HepG2 (cell line): Measurements from ENCODE around the gene GFY. TPM values are rescaled to one million over a fixed set of nuclear protein-coding genes. Genes with fewer than 3 reads are reported as not detected.

Experiments
- FOXA3 ChIP-seq: IDR thresholded peaks from 2 replicates; pipeline ENCODE4 v1.6.1; 2016; ENCODE audit warnings: missing genetic modification reagents, missing compliant biosample characterization
- MAZ ChIP-seq, 2 experiments: sonication (generic) in 1 of 2; formaldehyde crosslinking in 1 of 2; IDR thresholded peaks; 2 replicates each; pipeline versions ENCODE4 v1.5.0 to v1.6.1; 2012 to 2020; ENCODE audit warnings: low read depth in 2 of 2, mild to moderate bottlenecking in 2 of 2, borderline replicate concordance in 1 of 2, improper control_type of control experiment in 1 of 2, low read length in 1 of 2, missing genetic modification reagents in 1 of 2, moderate library complexity in 1 of 2
- NR2F1 ChIP-seq, 2 experiments: fragments of 450-650 bp in 1 of 2; formaldehyde crosslinking in 1 of 2; IDR thresholded peaks; 2 replicates each; pipeline versions ENCODE4 v1.5.0 to v1.6.1; 2016 to 2020; ENCODE audit warnings: mild to moderate bottlenecking in 1 of 2, missing compliant biosample characterization in 1 of 2, missing genetic modification reagents in 1 of 2, moderate library complexity in 1 of 2
- PHF20 ChIP-seq: sonication (generic); formaldehyde crosslinking; IDR thresholded peaks from 2 replicates; pipeline ENCODE4 v1.5.0; 2020; ENCODE audit warnings: mild to moderate bottlenecking, missing genetic modification reagents
- RBFOX2 ChIP-seq: fragments of 200-400 bp; formaldehyde crosslinking; IDR thresholded peaks from 2 replicates; pipeline ENCODE4 v1.6.1; 2017; ENCODE audit warnings: low read depth, mild to moderate bottlenecking, low read length
- RFX5 ChIP-seq: IDR thresholded peaks from 2 replicates; pipeline ENCODE4 v1.6.1; 2011; ENCODE audit warnings: low read depth, low read length, improper control_type of control experiment
- RNF2 ChIP-seq: fragments of 450-650 bp; conservative IDR thresholded peaks from 2 replicates; pipeline ENCODE4 v1.6.1; 2016; ENCODE audit warnings: low read depth
- SAP130 ChIP-seq: IDR thresholded peaks from 2 replicates; pipeline ENCODE4 v1.6.1; 2016; ENCODE audit warnings: low read depth
- STAG1 ChIP-seq: sonication (generic); formaldehyde crosslinking; IDR thresholded peaks from 2 replicates; pipeline ENCODE4 v1.4.0; 2020; ENCODE audit warnings: missing genetic modification reagents
- U2AF2 ChIP-seq: fragments of 200-400 bp; formaldehyde crosslinking; IDR thresholded peaks from 2 replicates; pipeline ENCODE4 v1.6.1; 2017; ENCODE audit warnings: low read depth, mild to moderate bottlenecking, low read length
- YEATS4 ChIP-seq: sonication (generic); formaldehyde crosslinking; IDR thresholded peaks from 2 replicates; pipeline ENCODE4 v1.4.0; 2020; ENCODE audit warnings: missing genetic modification reagents, borderline replicate concordance
- ZBTB7B ChIP-seq: sonication (generic); formaldehyde crosslinking; IDR thresholded peaks from 2 replicates; pipeline ENCODE4 v1.4.0; 2020; ENCODE audit warnings: missing genetic modification reagents
- ZFP90 ChIP-seq: sonication (generic); formaldehyde crosslinking; IDR thresholded peaks from 2 replicates; pipeline ENCODE4 v1.8.0; 2022; ENCODE audit warnings: missing genetic modification reagents, mild to moderate bottlenecking, inconsistent platforms, borderline replicate concordance
- ZNF264 ChIP-seq: sonication (generic); formaldehyde crosslinking; IDR thresholded peaks from 2 replicates; pipeline ENCODE4 v1.4.0; 2020; ENCODE audit warnings: missing genetic modification reagents
- ZNF343 ChIP-seq: sonication (generic); formaldehyde crosslinking; IDR thresholded peaks from 2 replicates; pipeline ENCODE4 v1.4.0; 2020; ENCODE audit warnings: mild to moderate bottlenecking, missing genetic modification reagents
- ZNF510 ChIP-seq: sonication (generic); formaldehyde crosslinking; IDR thresholded peaks from 2 replicates; pipeline ENCODE4 v1.4.0; 2020; ENCODE audit warnings: low read depth, mild to moderate bottlenecking, missing genetic modification reagents
- ZNF713 ChIP-seq: sonication (generic); formaldehyde crosslinking; IDR thresholded peaks from 2 replicates; pipeline ENCODE4 v1.4.0; 2020; ENCODE audit warnings: mild to moderate bottlenecking, missing genetic modification reagents
- ZNF839 ChIP-seq: sonication (generic); formaldehyde crosslinking; IDR thresholded peaks from 2 replicates; pipeline ENCODE4 v1.4.0; 2020; ENCODE audit warnings: missing genetic modification reagents, mild to moderate bottlenecking, borderline replicate concordance
- polyA plus RNA-seq, 8 experiments: library from polyadenylated mRNA; depleted of rRNA in 3 of 8; stranded (reverse) in 7 of 8; unstranded in 1 of 8; fragments of >200 nt; fragmentation: Illumina TruSeq in 4 of 8; extraction: Trizol in 4 of 8; gene quantifications; 2 replicates each; pipeline versions ENCODE4 v1.2.1 to v1.2.3, GENCODE V29; 2011 to 2016; ENCODE audit warnings: low read depth in 4 of 8, missing spikeins in 1 of 8, mixed read lengths in 1 of 8; ENCODE audit not compliant: insufficient read depth in 1 of 8
- total RNA-seq, 5 experiments: library from RNA; depleted of rRNA; stranded (reverse); fragments of >200 nt; fragmentation: Illumina TruSeq; extraction: Trizol; gene quantifications; 2 replicates each; pipeline ENCODE4 v1.2.3, GENCODE V29; 2016; ENCODE audit warnings: low read depth in 1 of 5
- TF ChIP-seq, protein P1 (sequence below): sonication (generic); formaldehyde crosslinking; IDR thresholded peaks from 2 replicates; pipeline ENCODE4 v1.4.0; 2020; ENCODE audit warnings: missing genetic modification reagents, borderline replicate concordance
- TF ChIP-seq, protein P2 (sequence below): sonication (generic); formaldehyde crosslinking; IDR thresholded peaks from 2 replicates; pipeline ENCODE4 v1.4.0; 2020; ENCODE audit warnings: mild to moderate bottlenecking, missing genetic modification reagents

The GFY gene
- total and polyA plus RNA-seq, 2 of the 13 experiments (the other 11 are each of a cell fraction or from before 2014, with no cell fraction given): not detected

DNA sequence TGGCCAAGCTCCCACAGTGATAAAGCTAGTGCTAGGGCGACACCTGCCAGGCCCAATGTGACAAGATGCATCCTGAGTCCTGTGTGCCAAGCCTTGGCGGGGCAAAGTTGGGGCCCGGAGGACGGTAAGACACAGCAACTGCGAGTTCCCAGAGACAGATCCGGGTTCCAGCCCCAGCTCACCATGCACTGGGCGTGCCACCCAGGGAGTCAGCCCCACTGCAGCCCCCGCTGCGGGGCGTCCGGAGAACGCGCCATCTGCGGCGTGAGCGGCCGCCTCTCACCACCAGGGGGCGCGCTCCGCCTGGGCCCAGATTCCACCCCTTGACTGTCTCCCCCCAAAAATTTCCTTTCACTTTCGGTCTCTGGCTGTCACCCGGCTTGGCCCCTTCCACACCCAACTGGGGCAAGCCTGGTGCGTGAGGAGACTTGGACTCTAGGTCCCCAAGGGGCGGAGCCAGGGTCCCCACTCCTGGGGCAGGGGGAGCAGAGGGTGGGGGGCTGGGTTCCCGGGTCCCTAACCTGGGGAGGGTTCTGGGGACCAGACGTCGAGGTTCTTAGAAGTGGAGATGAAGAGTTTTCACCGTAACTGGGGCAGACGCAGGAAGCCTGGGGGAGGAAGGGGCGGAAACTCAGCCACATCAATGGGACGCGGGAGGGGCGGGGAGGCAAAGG is 48.8 kb downstream of the GFY start, which contains the start of gene FLT3LG (continued):
- TF ChIP-seq ZBTB7B (peak; percentile 78), ZNF713 (CRISPR knock-in tag) (peak; percentile 75; the same call in 1 of the 2 replicates), ZNF510 (CRISPR knock-in tag) (no peak), PHF20 (CRISPR knock-in tag) (0 out of 2 replicates have a peak, but pooled peaks have one; percentile 9), ZNF343 (CRISPR knock-in tag) (0 out of 2 replicates have a peak, but pooled peaks have one; percentile 38), SAP130 (peak; percentile 60), ZNF839 (CRISPR knock-in tag) (0 out of 2 replicates have a peak, but pooled peaks have one; percentile 36), STAG1 (CRISPR knock-in tag) (peak; percentile 35; the same call in 1 of the 2 replicates), RBFOX2 (0 out of 2 replicates have a peak, but pooled peaks have one; percentile 29), U2AF2 (no peak), RNF2 (peak; percentile 37; the same call in 1 of the 2 replicates), NR2F1 (CRISPR knock-in tag; IDR thresholded peaks at IDR 0.05) (no peak), RFX5 (no peak), MAZ (IDR thresholded peaks at IDR 0.05; ENCODE audit: borderline replicate concordance, low read depth, low read length) (0 out of 2 replicates have a peak, but pooled peaks have one; percentile 21), MAZ (CRISPR knock-in tag; IDR thresholded peaks at IDR 0.05; ENCODE audit: low read depth) (peak; percentile 65), FOXA3 (CRISPR knock-in tag) (no peak), ZFP90 (no peak), ZNF264 (CRISPR knock-in tag) (no peak), YEATS4 (CRISPR knock-in tag) (no peak)
- TF ChIP-seq, protein P1, sequence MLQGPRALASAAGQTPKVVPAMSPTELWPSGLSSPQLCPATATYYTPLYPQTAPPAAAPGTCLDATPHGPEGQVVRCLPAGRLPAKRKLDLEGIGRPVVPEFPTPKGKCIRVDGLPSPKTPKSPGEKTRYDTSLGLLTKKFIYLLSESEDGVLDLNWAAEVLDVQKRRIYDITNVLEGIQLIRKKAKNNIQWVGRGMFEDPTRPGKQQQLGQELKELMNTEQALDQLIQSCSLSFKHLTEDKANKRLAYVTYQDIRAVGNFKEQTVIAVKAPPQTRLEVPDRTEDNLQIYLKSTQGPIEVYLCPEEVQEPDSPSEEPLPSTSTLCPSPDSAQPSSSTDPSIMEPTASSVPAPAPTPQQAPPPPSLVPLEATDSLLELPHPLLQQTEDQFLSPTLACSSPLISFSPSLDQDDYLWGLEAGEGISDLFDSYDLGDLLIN (CRISPR knock-in tag): no peak
- TF ChIP-seq, protein P2, sequence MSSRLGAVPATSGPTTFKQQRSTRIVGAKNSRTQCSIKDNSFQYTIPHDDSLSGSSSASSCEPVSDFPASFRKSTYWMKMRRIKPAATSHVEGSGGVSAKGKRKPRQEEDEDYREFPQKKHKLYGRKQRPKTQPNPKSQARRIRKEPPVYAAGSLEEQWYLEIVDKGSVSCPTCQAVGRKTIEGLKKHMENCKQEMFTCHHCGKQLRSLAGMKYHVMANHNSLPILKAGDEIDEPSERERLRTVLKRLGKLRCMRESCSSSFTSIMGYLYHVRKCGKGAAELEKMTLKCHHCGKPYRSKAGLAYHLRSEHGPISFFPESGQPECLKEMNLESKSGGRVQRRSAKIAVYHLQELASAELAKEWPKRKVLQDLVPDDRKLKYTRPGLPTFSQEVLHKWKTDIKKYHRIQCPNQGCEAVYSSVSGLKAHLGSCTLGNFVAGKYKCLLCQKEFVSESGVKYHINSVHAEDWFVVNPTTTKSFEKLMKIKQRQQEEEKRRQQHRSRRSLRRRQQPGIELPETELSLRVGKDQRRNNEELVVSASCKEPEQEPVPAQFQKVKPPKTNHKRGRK: no peak
